ENCODE results near the gene CELSR2. TPM values are rescaled to one million over a fixed set of nuclear protein-coding genes. Genes with fewer than 3 reads are reported as not detected.

The CELSR2 gene
- polyA plus RNA-seq, 1 donor (not counting 4 experiments of a cell fraction or from before 2014, with no cell fraction given): 7.3 TPM

GRCh38 chr1:109201123-109201703, 48.1 kb upstream of the CELSR2 start:
- Histone ChIP-seq H3K36me3 (ENCODE audit: control insufficient read depth in 2 of 2, extremely low read depth in 1 of 2, insufficient read depth in 2 of 2, low read length in 2 of 2) (no peaks in the 10 kb centered on the region), H3K27ac (ENCODE audit: control insufficient read depth, insufficient read depth, low read length) (no peak overlapping the region), H3K9me3 (ENCODE audit: control insufficient read depth, low read depth, low read length) (no peaks in the 10 kb centered on the region), H3K27me3 (ENCODE audit: control insufficient read depth, extremely low read depth, insufficient read depth, low read length) (no peaks in the 10 kb centered on the region), H3K4me2 (ENCODE audit: control insufficient read depth, extremely low read depth, insufficient read depth, low read depth, low read length) (no peak overlapping the region), H3K9me1 (ENCODE audit: control insufficient read depth, extremely low read depth, insufficient read depth, low read length) (no peaks in the 10 kb centered on the region), H3K4me1 (ENCODE audit: control insufficient read depth, extremely low read depth, insufficient read depth, low read length) (peaks cover 24% of the 10 kb centered on the region), H3K79me2 (ENCODE audit: control insufficient read depth, insufficient read depth, low read length) (no peaks in the 10 kb centered on the region), H3K9ac (ENCODE audit: control insufficient read depth, extremely low read depth, insufficient read depth, low read length) (no peak overlapping the region), H2AFZ (ENCODE audit: control insufficient read depth, low read length) (no peak overlapping the region), H3K4me3 (ENCODE audit: control insufficient read depth in 2 of 3, extremely low read depth in 1 of 3, insufficient read depth in 2 of 3, low read depth in 1 of 3, low read length in 3 of 3) (no peak overlapping the region), H4K20me1 (ENCODE audit: control insufficient read depth, extremely low read depth, insufficient read depth, low read length) (no peaks in the 10 kb centered on the region)
- dilution Hi-C loops (cut with MboI; ENCODE audit: extremely low pct_ligation_motif_present, low sequenced_read_pairs): no loop called here
- peak; percentile 90 for FAIRE-seq
- peak; percentile 85 for DNase-seq (ENCODE audit: low read depth, low spot score)
- TF ChIP-seq, protein P1, sequence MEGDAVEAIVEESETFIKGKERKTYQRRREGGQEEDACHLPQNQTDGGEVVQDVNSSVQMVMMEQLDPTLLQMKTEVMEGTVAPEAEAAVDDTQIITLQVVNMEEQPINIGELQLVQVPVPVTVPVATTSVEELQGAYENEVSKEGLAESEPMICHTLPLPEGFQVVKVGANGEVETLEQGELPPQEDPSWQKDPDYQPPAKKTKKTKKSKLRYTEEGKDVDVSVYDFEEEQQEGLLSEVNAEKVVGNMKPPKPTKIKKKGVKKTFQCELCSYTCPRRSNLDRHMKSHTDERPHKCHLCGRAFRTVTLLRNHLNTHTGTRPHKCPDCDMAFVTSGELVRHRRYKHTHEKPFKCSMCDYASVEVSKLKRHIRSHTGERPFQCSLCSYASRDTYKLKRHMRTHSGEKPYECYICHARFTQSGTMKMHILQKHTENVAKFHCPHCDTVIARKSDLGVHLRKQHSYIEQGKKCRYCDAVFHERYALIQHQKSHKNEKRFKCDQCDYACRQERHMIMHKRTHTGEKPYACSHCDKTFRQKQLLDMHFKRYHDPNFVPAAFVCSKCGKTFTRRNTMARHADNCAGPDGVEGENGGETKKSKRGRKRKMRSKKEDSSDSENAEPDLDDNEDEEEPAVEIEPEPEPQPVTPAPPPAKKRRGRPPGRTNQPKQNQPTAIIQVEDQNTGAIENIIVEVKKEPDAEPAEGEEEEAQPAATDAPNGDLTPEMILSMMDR (optimal IDR thresholded peaks at IDR 0.05 in 1 of 3, IDR thresholded peaks at IDR 0.05 in 1 of 3, conservative IDR thresholded peaks at IDR 0.05 in 1 of 3; ENCODE audit: extremely low read depth in 1 of 3, insufficient read depth in 2 of 3, low read length in 3 of 3): peak; percentile 81 to 95 (median 82)
- TF ChIP-seq EZH2 (IDR thresholded peaks at IDR 0.05; ENCODE audit: low read length): no peak

DNA sequence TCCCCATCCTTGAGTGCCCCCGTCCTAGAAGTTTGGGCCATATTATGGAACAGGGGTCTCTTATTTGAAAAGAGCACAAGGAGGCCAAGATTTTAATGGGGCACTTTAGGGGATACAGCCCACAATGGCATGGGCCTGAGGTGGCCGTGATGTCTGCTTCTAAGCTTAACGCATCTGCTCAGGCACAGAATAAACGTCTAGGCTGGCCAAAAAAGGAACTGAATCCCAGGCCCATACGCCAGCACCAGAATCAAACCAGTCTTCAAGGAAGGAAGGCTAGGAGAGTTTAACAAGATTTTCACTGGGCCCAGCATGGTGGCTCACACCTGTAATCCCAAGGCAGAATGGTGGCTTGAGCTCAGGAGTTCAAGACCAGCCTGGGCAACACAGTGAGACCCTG, 44.9 kb upstream of the CELSR2 start:
- TF ChIP-seq, protein P1 (optimal IDR thresholded peaks at IDR 0.05 in 1 of 3, IDR thresholded peaks at IDR 0.05 in 1 of 3, conservative IDR thresholded peaks at IDR 0.05 in 1 of 3; ENCODE audit: extremely low read depth in 1 of 3, insufficient read depth in 2 of 3, low read length in 3 of 3): no peak
- TF ChIP-seq EZH2 (IDR thresholded peaks at IDR 0.05; ENCODE audit: low read length): no peak
- H3K9me3 ChIP-seq (ENCODE audit: control insufficient read depth, low read depth, low read length): no peaks in the 10 kb centered on the region
- H4K20me1 ChIP-seq (ENCODE audit: control insufficient read depth, extremely low read depth, insufficient read depth, low read length): no peaks in the 10 kb centered on the region
- H3K9ac ChIP-seq (ENCODE audit: control insufficient read depth, extremely low read depth, insufficient read depth, low read length): no peak overlapping the region
- DNase-seq (ENCODE audit: low read depth, low spot score) (no peak), FAIRE-seq (no peak)
- H3K4me3 ChIP-seq (ENCODE audit: control insufficient read depth in 2 of 3, extremely low read depth in 1 of 3, insufficient read depth in 2 of 3, low read depth in 1 of 3, low read length in 3 of 3): no peak overlapping the region
- H3K9me1 ChIP-seq (ENCODE audit: control insufficient read depth, extremely low read depth, insufficient read depth, low read length): no peaks in the 10 kb centered on the region
- no peaks in the 10 kb centered on the region for H3K36me3 ChIP-seq (ENCODE audit: control insufficient read depth in 2 of 2, extremely low read depth in 1 of 2, insufficient read depth in 2 of 2, low read length in 2 of 2)
- no peaks in the 10 kb centered on the region for H3K27me3 ChIP-seq (ENCODE audit: control insufficient read depth, extremely low read depth, insufficient read depth, low read length)
- H3K4me1 ChIP-seq (ENCODE audit: control insufficient read depth, extremely low read depth, insufficient read depth, low read length): peaks cover 24% of the 10 kb centered on the region
- H3K79me2 ChIP-seq (ENCODE audit: control insufficient read depth, insufficient read depth, low read length): no peaks in the 10 kb centered on the region
- H2AFZ ChIP-seq (ENCODE audit: control insufficient read depth, low read length): no peak overlapping the region
- dilution Hi-C loops (cut with MboI; ENCODE audit: extremely low pct_ligation_motif_present, low sequenced_read_pairs): no loop called here
- H3K27ac ChIP-seq (ENCODE audit: control insufficient read depth, insufficient read depth, low read length): no peak overlapping the region
- no peak overlapping the region for H3K4me2 ChIP-seq (ENCODE audit: control insufficient read depth, extremely low read depth, insufficient read depth, low read depth, low read length)

Measured in keratinocyte (primary cell).